Uterine smooth muscle cell (primary cell): Measurements from ENCODE around the gene PCDH7. TPM values are rescaled to one million over a fixed set of nuclear protein-coding genes. Genes with fewer than 3 reads are reported as not detected.

Experiments used
- total RNA-seq: library from RNA; depleted of rRNA; stranded (reverse); fragments of >200 nt; gene quantifications from 2 replicates; pipeline ENCODE4 v1.2.3, GENCODE V29; 2014

PCDH7 gene
- 43.7 and 81.9 TPM in 2 replicates for total RNA-seq

GRCh38 chr4:30720021-30720660, at the start of gene PCDH7:
Gene PCDH7 (plus strand): TSS chr4:30720369. CDS start chr4:30721423, 1,054 bp downstream.

